Endothelial cell of umbilical vein (primary cell): ENCODE results near the gene ASB1. TPM values are rescaled to one million over a fixed set of nuclear protein-coding genes. Genes with fewer than 3 reads are reported as not detected.

Experiments
- BruUV-seq: library from RNA; stranded (reverse); fragments of 400-500 nt; replicated peaks from 2 replicates; lab custom pipeline; 2021; lab: Mats Ljungman, UMichigan
- CTCF ChIA-PET: fragments of 300-600, 350-600 bp; sonication (Branson Sonifier 250); formaldehyde crosslinking; loops from one replicate; lab custom pipeline; 2021; ENCODE audit warnings: antibody characterized with exemption, inconsistent platforms; lab: Charles Lee
- POLR2A ChIA-PET: fragments of 300-600, 350-600 bp; sonication (Branson Sonifier 250); formaldehyde crosslinking; loops from one replicate; lab custom pipeline; 2021; ENCODE audit warnings: antibody characterized with exemption, inconsistent platforms; lab: Charles Lee
- DNase-seq: peaks from one replicate; pipeline ENCODE4 v3.0.0-alpha.2; 2011; ENCODE audit warnings: low read depth, low spot score
- FAIRE-seq: peaks from 2 replicates; lab custom pipeline; 2011; peaks lifted over from hg19 to GRCh38; lab: Jason Lieb, UNC
- H2AFZ ChIP-seq: 2 replicates; pipeline ENCODE4 v1.6.0; 2012; ENCODE audit warnings: low read depth, low read length, control low read depth, inconsistent platforms
- H3K27ac ChIP-seq: 2 replicates; pipeline ENCODE4 v1.5.1; 2011; ENCODE audit warnings: low read depth, mild to moderate bottlenecking, control low read depth, low read length, moderate library complexity; ENCODE audit not compliant: insufficient read depth
- H3K27me3 ChIP-seq, 2 experiments: 2 replicates each; pipeline versions ENCODE4 v1.6.0 to v1.6.1; 2011; ENCODE audit warnings: low read length in 2 of 2, mixed read lengths in 1 of 2; ENCODE audit not compliant: control insufficient read depth in 2 of 2, insufficient read depth in 2 of 2
- H3K36me3 ChIP-seq, 2 experiments: 2 replicates in 1 of 2; 3 replicates in 1 of 2; pipeline ENCODE4 v1.5.1; 2011; ENCODE audit warnings: low read length in 2 of 2, mild to moderate bottlenecking in 1 of 2, moderate library complexity in 1 of 2; ENCODE audit not compliant: control insufficient read depth in 2 of 2, insufficient read depth in 2 of 2; ENCODE audit errors: extremely low read depth in 1 of 2
- H3K4me1 ChIP-seq: 3 replicates; pipeline ENCODE4 v1.5.1; 2011; ENCODE audit warnings: mild to moderate bottlenecking, low read length; ENCODE audit not compliant: control insufficient read depth, insufficient read depth; ENCODE audit errors: extremely low read depth
- H3K4me2 ChIP-seq: 2 replicates; pipeline ENCODE4 v1.6.1; 2011; ENCODE audit warnings: low read length, control low read depth, mixed read lengths; ENCODE audit not compliant: insufficient read depth
- H3K4me3 ChIP-seq, 3 experiments: fragments of 200-600 bp in 1 of 3; sonication (generic), shearing (Covaris generic) in 1 of 3; replicated peaks in 1 of 3; 2 replicates each; pipeline ENCODE4 v1.5.1; 2011 to 2016; ENCODE audit warnings: control low read depth in 3 of 3, low read length in 3 of 3, mild to moderate bottlenecking in 2 of 3, inconsistent platforms in 1 of 3, low read depth in 1 of 3, moderate library complexity in 1 of 3; ENCODE audit not compliant: insufficient read depth in 1 of 3
- H3K79me2 ChIP-seq: 2 replicates; pipeline ENCODE4 v1.6.0; 2012; ENCODE audit warnings: low read length, inconsistent platforms; ENCODE audit not compliant: control insufficient read depth, insufficient read depth
- H3K9ac ChIP-seq: replicated peaks from 2 replicates; pipeline ENCODE3; 2011; ENCODE audit warnings: low read length, control low read depth; ENCODE audit not compliant: insufficient read depth; ENCODE audit errors: extremely low read depth
- H3K9me1 ChIP-seq: replicated peaks from 3 replicates; pipeline ENCODE4 v1.6.0; 2011; ENCODE audit warnings: mild to moderate bottlenecking, low read length; ENCODE audit not compliant: control insufficient read depth, insufficient read depth; ENCODE audit errors: extremely low read depth
- H3K9me3 ChIP-seq: replicated peaks from 2 replicates; pipeline ENCODE4 v1.5.1; 2012; ENCODE audit warnings: low read length, inconsistent platforms; ENCODE audit not compliant: control insufficient read depth, insufficient read depth
- H4K20me1 ChIP-seq: replicated peaks from 2 replicates; pipeline ENCODE3; 2011; ENCODE audit warnings: mild to moderate bottlenecking, low read length; ENCODE audit not compliant: control insufficient read depth, insufficient read depth; ENCODE audit errors: extremely low read depth
- FOS ChIP-seq: IDR thresholded peaks from 2 replicates; pipeline ENCODE4 v1.6.1; 2011; ENCODE audit warnings: mild to moderate bottlenecking, low read length, moderate library complexity, borderline replicate concordance; ENCODE audit not compliant: insufficient read depth
- JUN ChIP-seq: IDR thresholded peaks from 2 replicates; pipeline ENCODE4 v1.6.1; 2011; ENCODE audit warnings: borderline replicate concordance, low read depth; ENCODE audit not compliant: insufficient read length, insufficient read depth
- POLR2A ChIP-seq: IDR thresholded peaks from 2 replicates; pipeline ENCODE4 v1.6.1; 2012; ENCODE audit warnings: low read depth, mild to moderate bottlenecking, control low read depth, low read length
- dilution Hi-C: fragments of 300-500 bp; cut with MboI; formaldehyde crosslinking; loops from one replicate; pipeline ENCODE4 v1.15.0; 2019; ENCODE audit warnings: low sequenced_read_pairs; ENCODE audit not compliant: extremely low pct_ligation_motif_present
- intact Hi-C: fragments of 100-400 bp; cut with micrococcal nuclease; formaldehyde crosslinking; loops from one replicate; pipeline ENCODE4 v1.10.0; 2022
- polyA plus RNA-seq, 4 experiments: library from polyadenylated mRNA; depleted of rRNA in 3 of 4; stranded (reverse) in 3 of 4; unstranded in 1 of 4; fragments of >200 nt; gene quantifications; 2 replicates each; pipeline versions ENCODE4 v1.2.1 to v1.2.3, GENCODE V29; 2011 to 2012; ENCODE audit warnings: missing spikeins in 1 of 4
- total RNA-seq: library from RNA; stranded (reverse); gene quantifications from 2 replicates; pipeline ENCODE4 v1.2.3, GENCODE V29; 2021

The ASB1 gene
- total and polyA plus RNA-seq, 2 donors (not counting 3 experiments of a cell fraction or from before 2014, with no cell fraction given) = 12.3 to 16.2 TPM

DNA sequence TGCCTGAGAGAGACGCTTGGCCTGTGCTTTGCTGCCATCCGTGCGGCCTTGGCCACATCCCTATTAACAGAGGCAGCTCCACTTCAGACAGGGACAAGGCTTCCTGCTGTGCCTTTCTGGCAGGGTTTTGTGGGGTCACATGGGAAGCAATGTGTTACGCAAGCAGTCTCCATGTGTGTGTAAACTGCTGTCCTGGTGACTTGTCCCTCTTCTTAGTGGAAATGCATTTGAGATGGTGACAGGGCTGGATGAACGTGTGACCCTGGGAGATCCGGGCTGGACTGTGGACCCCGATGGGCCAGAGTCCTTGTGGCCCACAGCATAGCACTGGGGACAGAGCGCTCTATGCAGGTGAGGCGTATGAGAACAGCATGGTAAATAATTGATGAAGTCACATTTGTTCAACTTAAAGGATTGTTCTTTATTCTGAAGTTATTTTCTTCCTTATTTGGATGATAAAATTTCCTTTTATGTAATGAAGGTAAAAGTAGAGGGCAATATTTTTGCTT lies 23.2 kb downstream of the ASB1 start:
- intact Hi-C loops = no loop called here
- no peak for DNase-seq

DNA sequence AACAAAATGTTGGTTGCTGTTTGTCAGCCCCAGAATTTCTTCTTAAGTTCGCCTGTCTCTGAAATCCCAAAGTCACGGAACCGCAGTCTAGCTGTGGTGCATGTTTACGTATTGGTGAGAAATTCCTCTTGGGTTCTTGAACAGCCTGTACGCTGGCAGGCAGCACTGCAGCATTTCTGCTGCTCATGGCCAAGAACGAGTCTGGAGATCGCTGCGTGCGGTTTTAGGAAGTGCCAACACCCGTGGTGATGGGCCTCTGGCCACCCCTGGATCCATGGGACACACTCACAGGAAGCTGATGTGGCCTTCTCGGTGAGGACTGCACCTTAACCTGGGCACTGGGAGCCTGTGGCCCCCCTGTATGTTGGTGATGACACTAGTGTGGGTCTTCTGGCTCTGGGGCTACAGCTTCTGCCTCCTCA lies 23.7 kb downstream of the ASB1 start:
- DNase-seq = no peak
- Histone ChIP-seq H3K27me3 (no peaks in the 10 kb centered on the region), H2AFZ (no peak overlapping the region), H3K9me3 (no peaks in the 10 kb centered on the region), H4K20me1 (no peaks in the 10 kb centered on the region), H3K4me1 (no peaks in the 10 kb centered on the region), H3K36me3 (peaks cover 3 to 11% of the 10 kb centered on the region in 2 experiments), H3K9me1 (no peaks in the 10 kb centered on the region), H3K79me2 (no peaks in the 10 kb centered on the region), H3K4me3 (no peak overlapping the region), H3K4me2 (no peak overlapping the region), H3K27ac (no peak overlapping the region), H3K9ac (no peak overlapping the region)
- intact Hi-C loops (no loop called here), dilution Hi-C loops (loop anchor here (25.0 kb wide), 1 partner anchor 88 kb away; no protein-coding TSS in a partner anchor)
- ChIA-PET CTCF (interaction anchor here (0.9 kb wide), 1 partner anchor 83 kb away, joined by 3 read pairs; no protein-coding TSS in a partner anchor), POLR2A (no interaction called here)
- FAIRE-seq = no peak
- no peak for TF ChIP-seq POLR2A
- BruUV-seq = no TSS peak

More for the DNA sequence above, 23.2 kb downstream of the ASB1 start:
- POLR2A ChIA-PET = no interaction called here
- Histone ChIP-seq H2AFZ (no peak overlapping the region), H3K9me1 (no peaks in the 10 kb centered on the region), H3K4me1 (no peaks in the 10 kb centered on the region), H3K4me3 (no peak overlapping the region), H3K27ac (no peak overlapping the region), H3K9ac (no peak overlapping the region), H3K4me2 (no peak overlapping the region), H3K9me3 (no peaks in the 10 kb centered on the region), H3K36me3 (peaks cover 3 to 11% of the 10 kb centered on the region in 2 experiments), H3K79me2 (no peaks in the 10 kb centered on the region), H4K20me1 (no peaks in the 10 kb centered on the region), H3K27me3 (no peaks in the 10 kb centered on the region)
- FAIRE-seq = no peak
- TF ChIP-seq FOS (no peak), JUN (no peak)
- dilution Hi-C loops = loop anchor here (25.0 kb wide), 1 partner anchor 88 kb away; no protein-coding TSS in a partner anchor
- no TSS peak for BruUV-seq
- CTCF ChIA-PET = interaction anchor here (0.9 kb wide), 1 partner anchor 83 kb away, joined by 3 read pairs; no protein-coding TSS in a partner anchor
